ENCODE measurements around the gene CD93.

The CD93 gene

DNA sequence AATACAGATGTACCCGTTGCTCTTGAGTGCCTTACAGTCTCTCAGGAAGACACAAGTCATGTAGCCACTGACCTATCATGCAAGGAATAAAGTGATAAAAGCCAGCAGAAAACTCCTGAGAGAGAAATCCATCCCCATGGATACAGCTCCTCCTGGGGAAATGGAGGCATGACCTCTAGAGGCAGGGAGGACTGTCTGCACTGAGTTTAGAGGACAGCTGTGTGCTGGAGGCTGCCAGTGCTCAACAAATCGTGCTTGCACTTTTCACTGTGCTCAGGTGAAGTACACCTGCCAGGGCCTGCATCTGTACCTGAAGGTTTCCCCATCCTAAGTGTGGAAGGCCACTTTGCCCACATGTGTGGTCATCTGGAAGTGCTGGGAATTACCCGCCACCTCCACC, 12.1 kb downstream of the CD93 start:
- no peak for TF ChIP-seq GATA2 (IDR thresholded peaks at IDR 0.05; ENCODE audit: low read depth, low read length)
- no peak for TF ChIP-seq GATA3 (IDR thresholded peaks at IDR 0.05; ENCODE audit: low read depth, low read length)

DNA sequence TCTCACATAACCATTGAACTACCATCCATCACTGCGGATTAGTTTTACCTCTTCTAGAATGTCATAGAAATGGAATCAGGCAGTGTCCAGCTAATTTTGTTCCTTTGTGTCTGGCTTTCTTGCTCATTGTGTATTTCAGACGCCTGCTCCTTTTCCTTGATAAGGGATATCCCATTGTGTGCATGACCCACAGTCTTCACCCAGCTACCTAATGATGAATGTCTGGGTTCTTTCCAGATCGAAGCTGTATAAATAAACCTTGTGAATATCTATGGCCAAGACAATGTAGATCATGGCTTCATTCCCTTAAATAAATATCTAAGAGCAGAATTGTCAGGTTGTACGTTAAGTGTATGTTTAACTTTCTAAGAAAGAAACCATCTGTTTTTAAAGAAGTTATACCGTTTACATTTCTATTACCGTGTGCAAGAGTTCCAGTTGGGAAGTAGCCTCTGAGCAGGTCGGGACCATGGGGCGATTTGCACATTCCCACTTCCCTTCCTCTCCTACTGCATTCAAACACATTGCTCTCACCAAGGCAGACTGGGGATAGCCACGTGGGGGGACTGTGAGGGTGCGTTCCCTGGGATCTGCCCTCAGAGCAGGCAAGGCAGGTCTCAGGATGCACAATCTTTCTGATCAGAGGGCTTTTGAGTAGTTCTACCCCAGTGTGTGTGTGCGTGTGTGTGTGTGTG, 13.1 kb downstream of the CD93 start:
- TF ChIP-seq GATA3 (IDR thresholded peaks at IDR 0.05; ENCODE audit: low read depth, low read length) = no peak
- TF ChIP-seq GATA2 (IDR thresholded peaks at IDR 0.05; ENCODE audit: low read depth, low read length) = no peak

DNA sequence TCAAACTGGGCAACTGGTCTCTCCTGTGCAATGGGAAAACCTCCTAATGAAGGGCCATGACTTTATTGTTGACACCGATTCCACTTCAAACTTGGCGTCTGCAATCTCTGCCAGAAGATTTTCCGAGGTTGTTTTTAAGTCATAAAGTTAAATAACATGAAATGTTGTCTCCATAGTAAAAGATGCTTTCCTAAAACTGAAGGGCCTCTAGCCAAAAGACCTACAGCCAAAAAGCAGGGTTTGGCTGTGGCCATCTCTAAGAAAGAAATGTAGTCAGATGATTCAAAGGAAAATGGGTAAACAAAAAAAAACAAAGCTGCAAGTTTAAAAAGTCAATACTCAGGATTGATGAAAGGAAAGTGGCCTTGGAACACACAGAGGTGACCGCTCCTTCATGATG, 14.1 kb downstream of the CD93 start:
- TF ChIP-seq GATA3 (IDR thresholded peaks at IDR 0.05; ENCODE audit: low read depth, low read length) = no peak

DNA sequence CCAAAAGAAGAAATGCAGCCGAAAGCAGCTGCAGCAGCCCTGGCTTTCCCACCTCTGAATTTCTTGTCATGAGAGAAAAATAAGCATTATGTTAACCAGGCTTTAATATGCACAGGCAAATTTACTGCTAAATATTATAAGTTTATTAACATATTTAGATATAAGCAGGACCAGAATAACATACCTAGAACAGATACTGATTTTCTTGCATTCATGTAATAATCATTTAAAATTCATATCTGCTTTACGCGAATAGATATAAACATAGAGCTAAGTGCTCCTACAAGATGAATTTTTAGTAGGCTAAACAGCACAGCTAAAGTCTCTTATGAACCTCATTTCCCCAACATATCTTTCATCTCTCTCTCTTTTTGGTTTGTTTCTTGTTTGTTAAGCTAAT, 14.7 kb downstream of the CD93 start:
- no peak for TF ChIP-seq GATA2 (IDR thresholded peaks at IDR 0.05; ENCODE audit: low read depth, low read length)
- no peak for TF ChIP-seq GATA3 (IDR thresholded peaks at IDR 0.05; ENCODE audit: low read depth, low read length)

DNA sequence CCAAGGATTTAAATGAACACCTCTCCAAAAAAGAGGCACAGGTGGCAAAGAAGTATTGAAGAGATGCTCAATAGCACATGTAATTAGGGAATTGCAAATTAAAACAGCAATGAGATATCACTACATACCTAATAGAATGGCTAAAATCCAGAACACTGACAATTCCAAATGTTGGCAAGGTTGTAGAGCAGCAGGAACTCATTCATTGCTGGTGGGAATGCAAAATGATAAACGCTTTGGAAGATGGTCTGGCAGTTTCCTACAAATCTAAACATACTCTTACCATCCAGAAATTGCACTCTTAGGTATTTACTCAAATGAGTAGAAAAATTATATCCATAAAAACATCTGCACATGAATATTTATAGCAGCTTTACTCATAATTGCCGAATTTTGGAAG, 17.0 kb downstream of the CD93 start:
- TF ChIP-seq GATA2 (IDR thresholded peaks at IDR 0.05; ENCODE audit: low read depth, low read length) (no peak), GATA3 (IDR thresholded peaks at IDR 0.05; ENCODE audit: low read depth, low read length) (no peak)

DNA sequence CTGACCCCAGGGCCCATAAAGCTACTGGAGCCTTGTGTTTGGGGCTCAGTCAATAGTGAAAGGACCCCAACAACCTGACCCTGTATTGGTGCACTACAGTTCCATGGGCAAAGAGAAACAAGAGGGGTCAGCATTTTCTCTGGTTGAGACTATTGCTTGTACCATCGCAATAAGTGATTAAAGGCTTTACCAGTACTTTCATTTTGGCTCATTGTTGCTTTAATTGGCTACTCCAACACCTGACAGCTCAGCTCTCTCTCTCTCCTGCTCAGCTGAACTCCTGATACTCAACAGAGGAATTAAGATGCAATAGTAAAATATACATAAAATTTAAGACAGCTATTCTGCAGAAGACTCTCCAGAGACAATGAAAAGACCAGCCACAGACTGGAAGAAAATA, 17.8 kb downstream of the CD93 start:
- no peak for TF ChIP-seq GATA2 (IDR thresholded peaks at IDR 0.05; ENCODE audit: low read depth, low read length)
- TF ChIP-seq GATA3 (IDR thresholded peaks at IDR 0.05; ENCODE audit: low read depth, low read length) = no peak

DNA sequence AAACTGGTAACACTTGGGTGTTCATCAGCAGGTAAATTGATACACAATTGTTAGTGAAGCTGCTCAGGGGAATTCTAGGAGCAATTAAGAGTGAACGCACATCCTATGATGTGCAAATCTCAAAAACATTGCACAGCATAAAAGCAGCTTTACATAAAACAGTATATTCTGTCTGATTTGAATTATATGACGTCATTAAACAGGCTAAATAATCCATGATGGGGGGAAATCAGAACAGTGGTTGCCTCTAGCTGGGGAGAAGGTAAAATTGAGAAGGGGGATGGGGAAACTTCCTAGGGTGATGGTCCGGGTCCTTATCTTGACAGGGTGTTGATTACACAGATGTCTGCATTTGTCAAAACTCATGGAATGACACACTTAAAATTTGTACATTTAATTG, 19.4 kb downstream of the CD93 start:
- TF ChIP-seq GATA3 (IDR thresholded peaks at IDR 0.05; ENCODE audit: low read depth, low read length) (no peak), GATA2 (IDR thresholded peaks at IDR 0.05; ENCODE audit: low read depth, low read length) (no peak)

DNA sequence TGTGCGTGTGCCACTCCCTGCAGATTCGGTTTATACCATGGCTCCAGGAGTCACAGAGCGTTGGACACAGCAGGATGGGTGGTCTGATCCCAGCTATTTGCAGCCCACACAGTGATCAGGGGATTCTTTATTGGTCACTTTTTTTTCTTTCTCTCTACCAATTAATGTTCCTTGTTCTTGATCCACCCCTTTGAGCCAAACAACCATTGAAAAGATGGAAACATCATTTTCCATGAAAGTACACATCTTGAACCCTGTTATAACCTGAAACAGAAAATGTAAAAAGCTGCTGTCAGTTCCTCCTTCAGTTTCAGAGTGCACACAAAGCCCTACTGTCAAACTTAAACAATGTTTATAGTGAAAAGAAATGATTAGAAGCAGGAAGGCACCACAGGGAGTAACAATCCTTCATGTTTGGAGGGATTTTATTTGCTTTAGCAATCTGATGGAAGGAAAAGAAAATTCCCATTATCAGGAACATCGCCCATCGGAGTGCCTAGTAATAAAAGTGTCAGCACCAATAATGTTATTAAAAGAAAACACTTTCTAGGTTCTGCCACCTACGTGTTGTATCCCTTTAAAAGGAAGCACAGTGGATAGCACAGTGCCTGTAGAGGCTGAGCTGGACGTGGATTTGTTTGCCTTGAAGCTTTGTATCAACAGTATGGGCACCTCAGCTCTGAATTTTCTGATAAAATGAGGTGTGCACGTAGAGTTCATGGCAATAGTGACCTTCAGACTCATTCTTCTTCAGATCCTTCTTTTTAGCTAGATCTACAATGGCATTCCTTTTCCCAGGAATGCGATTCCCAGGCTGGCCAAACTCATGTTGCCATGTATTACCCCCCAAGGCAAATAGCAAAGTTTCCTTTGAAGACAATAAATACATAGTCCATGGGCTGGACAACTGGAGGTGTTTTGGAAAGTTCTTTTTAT, 20.6 kb downstream of the CD93 start:
- no peak for TF ChIP-seq GATA3 (IDR thresholded peaks at IDR 0.05; ENCODE audit: low read depth, low read length)
- TF ChIP-seq GATA2 (IDR thresholded peaks at IDR 0.05; ENCODE audit: low read depth, low read length) = no peak

DNA sequence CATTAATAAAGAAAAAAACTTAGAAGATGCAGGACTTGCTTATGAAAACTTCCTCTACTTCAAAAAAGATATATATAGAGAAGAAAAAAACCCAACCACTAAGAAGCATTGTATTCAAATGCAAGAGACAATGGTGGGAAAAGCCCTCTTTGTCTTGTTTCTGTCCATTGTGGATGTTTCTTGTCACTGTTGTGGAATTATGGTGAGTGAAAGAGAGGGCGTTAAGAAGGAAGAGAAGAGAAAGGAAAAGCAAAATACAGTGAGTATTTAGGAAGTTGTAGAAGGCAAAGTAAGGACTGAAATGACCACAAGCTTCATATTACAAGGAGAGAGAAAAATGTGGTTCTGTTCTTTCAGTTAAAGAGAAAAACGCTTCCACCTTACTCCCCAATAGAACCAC, 22.5 kb downstream of the CD93 start:
- TF ChIP-seq GATA3 (IDR thresholded peaks at IDR 0.05; ENCODE audit: low read depth, low read length) (no peak), GATA2 (IDR thresholded peaks at IDR 0.05; ENCODE audit: low read depth, low read length) (no peak)

DNA sequence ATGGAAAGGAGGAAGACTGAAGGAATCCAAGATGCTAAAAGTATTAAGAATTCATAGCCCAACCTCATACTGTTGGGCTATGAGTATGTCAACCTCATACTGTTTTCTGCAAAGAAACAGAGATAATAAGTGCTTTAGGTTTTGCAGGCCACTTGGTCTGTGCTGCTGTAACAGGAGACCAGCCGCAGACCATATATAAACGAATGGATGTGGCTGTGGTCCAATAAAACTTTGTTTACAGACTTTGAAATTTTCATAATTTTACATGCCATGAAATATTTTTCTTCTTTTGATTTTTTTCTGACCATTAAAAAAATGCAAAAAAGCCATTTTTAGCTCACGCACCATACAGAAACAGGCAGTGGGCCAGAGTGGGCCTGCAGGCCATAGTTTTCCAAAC, 23.0 kb downstream of the CD93 start:
- TF ChIP-seq GATA2 (IDR thresholded peaks at IDR 0.05; ENCODE audit: low read depth, low read length) (no peak), GATA3 (IDR thresholded peaks at IDR 0.05; ENCODE audit: low read depth, low read length) (no peak)

DNA sequence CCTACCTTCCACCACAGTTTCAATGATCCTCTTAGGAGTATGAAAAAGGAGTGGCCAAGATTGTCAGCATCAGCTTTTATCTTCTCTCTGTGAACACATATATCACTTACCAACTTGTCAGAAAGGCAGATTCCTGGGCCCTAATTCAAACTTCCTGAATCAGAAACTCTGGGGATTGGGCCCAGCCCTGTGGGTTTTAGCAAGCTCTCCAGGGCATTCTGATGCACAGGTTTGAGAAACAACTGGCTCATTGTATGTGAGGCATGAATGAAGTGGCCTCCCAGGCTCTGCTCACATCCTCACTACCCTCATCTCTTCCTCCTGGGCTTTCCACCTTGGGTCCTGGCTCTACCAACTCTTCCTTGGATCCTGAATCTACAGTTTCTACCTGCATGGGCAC, 23.5 kb downstream of the CD93 start:
- TF ChIP-seq GATA2 (IDR thresholded peaks at IDR 0.05; ENCODE audit: low read depth, low read length) = no peak
- TF ChIP-seq GATA3 (IDR thresholded peaks at IDR 0.05; ENCODE audit: low read depth, low read length) = no peak

DNA sequence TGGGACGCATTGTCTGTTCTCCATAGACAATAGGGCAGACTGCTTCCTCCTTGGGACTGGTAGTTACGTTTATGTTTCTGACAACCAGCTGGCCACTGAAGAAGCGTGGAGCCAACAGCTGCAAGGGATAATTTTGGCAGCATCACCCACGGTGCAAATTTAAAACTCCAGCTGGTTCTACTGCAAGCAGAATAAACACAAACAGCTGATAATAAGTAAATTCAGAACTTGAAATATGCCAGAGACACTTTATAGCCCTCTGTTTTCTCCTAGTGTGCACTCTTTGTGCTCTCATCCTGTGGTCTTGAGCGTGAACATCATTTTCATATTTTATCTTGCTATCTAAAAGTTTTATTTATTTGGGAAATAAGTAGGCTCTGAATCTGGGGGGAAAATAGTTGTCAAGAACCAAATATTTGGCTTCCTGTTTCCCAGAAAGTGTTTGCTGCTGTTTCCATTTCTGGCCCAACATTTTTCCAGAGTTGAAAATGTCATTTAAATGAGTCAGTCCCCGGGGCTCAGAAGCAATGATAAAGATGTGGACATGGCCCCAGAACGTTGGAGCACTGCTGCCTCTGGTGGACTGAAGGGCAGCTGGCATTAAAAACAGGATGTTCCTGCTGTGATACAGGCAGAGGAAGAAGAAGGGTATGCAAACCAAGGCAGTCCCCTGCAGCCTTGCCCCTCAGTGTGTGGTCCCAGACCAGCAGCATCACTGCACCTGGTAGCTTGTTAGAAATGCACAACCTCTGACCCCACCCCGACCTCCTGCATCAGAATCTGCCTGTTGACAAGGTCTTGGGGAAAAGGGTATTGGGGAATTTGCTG, 24.2 kb downstream of the CD93 start:
- TF ChIP-seq GATA2 (IDR thresholded peaks at IDR 0.05; ENCODE audit: low read depth, low read length) = no peak
- no peak for TF ChIP-seq GATA3 (IDR thresholded peaks at IDR 0.05; ENCODE audit: low read depth, low read length)

DNA sequence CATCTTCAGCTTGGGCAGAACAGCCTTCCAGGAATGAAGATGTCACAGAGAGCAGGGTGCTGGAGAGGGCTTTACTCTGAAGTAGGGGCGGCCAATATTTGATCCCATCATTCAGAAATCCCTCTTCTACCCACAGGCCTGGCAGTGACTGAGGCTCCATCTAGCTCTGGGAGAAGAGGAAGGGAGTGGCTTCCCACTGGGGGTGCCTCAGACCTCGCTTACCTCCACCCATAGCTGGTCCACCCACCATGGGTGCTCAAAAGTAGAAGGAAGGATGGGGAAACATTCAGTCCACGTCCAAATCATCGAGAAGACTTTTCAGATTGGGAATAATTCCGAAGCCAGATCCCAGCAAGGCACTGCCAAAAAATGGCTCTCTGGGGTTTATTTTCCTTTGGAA, 24.9 kb downstream of the CD93 start:
- TF ChIP-seq GATA3 (IDR thresholded peaks at IDR 0.05; ENCODE audit: low read depth, low read length) (no peak), GATA2 (IDR thresholded peaks at IDR 0.05; ENCODE audit: low read depth, low read length) (no peak)

DNA sequence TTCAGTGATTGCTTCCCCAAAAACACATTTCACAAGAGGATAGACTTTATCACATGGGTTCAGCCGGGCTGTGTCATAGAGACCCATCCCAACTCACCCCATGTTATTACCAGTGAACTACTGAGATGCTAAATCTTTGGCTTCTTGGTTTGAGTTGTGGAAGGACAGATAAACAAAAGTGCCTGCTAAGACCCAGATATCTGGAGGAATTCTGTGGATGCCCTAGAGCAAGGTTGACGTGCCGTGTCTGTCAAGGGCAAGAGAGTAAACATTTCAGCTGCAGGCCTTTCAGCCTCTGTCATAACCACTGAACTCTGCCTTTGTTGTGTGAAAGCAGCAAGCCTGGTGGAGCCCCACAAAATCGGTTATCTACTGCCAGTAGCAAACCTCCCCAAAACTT, 25.5 kb downstream of the CD93 start:
- TF ChIP-seq GATA3 (IDR thresholded peaks at IDR 0.05; ENCODE audit: low read depth, low read length) (no peak), GATA2 (IDR thresholded peaks at IDR 0.05; ENCODE audit: low read depth, low read length) (no peak)

Data from SH-SY5Y (cell line).